ENCODE measurements around the gene PDIA6.

- TF ChIP-seq ETV6 (conservative IDR thresholded peaks at IDR 0.05 in 1 of 2, IDR thresholded peaks at IDR 0.05 in 1 of 2; ENCODE audit: borderline replicate concordance in 1 of 2, low read depth in 1 of 2) (no peak), CTCF (IDR thresholded peaks at IDR 0.05 in 2 of 3, conservative IDR thresholded peaks at IDR 0.05 in 1 of 3; ENCODE audit: control insufficient read depth in 2 of 3, extremely low read depth in 1 of 3, insufficient read depth in 1 of 3, low read depth in 3 of 3, low read length in 3 of 3) (no peak), MAX (IDR thresholded peaks at IDR 0.05; ENCODE audit: low read depth, low read length) (no peak)
- TF ChIP-seq, protein P1, sequence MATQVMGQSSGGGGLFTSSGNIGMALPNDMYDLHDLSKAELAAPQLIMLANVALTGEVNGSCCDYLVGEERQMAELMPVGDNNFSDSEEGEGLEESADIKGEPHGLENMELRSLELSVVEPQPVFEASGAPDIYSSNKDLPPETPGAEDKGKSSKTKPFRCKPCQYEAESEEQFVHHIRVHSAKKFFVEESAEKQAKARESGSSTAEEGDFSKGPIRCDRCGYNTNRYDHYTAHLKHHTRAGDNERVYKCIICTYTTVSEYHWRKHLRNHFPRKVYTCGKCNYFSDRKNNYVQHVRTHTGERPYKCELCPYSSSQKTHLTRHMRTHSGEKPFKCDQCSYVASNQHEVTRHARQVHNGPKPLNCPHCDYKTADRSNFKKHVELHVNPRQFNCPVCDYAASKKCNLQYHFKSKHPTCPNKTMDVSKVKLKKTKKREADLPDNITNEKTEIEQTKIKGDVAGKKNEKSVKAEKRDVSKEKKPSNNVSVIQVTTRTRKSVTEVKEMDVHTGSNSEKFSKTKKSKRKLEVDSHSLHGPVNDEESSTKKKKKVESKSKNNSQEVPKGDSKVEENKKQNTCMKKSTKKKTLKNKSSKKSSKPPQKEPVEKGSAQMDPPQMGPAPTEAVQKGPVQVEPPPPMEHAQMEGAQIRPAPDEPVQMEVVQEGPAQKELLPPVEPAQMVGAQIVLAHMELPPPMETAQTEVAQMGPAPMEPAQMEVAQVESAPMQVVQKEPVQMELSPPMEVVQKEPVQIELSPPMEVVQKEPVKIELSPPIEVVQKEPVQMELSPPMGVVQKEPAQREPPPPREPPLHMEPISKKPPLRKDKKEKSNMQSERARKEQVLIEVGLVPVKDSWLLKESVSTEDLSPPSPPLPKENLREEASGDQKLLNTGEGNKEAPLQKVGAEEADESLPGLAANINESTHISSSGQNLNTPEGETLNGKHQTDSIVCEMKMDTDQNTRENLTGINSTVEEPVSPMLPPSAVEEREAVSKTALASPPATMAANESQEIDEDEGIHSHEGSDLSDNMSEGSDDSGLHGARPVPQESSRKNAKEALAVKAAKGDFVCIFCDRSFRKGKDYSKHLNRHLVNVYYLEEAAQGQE (IDR thresholded peaks at IDR 0.05; ENCODE audit: low read depth, low read length) = no peak
Measured at GRCh38 chr2:10764896-10765295, 47.7 kb downstream of the PDIA6 start.

All from GM12878 (cell line).